Neural progenitor cell (in vitro differentiated cells): ENCODE measurements around the gene PITX3. TPM values are rescaled to one million over a fixed set of nuclear protein-coding genes. Genes with fewer than 3 reads are reported as not detected.

ENCODE experiments used
- DNase-seq: peaks from one replicate; pipeline ENCODE4 v3.0.0-alpha.2; 2016; ENCODE audit warnings: low spot score
- H2AFZ ChIP-seq: fragments of 200-600 bp; sonication (generic); replicated peaks from 2 replicates; pipeline ENCODE4 v1.6.1; 2016; ENCODE audit warnings: antibody characterized with exemption
- H3F3A ChIP-seq: fragments of 200-600 bp; sonication (generic); 2 replicates; pipeline ENCODE4 v1.6.1; 2016; ENCODE audit warnings: antibody characterized with exemption, low read depth
- H3K27ac ChIP-seq: fragments of 200-600 bp; sonication (generic); 2 replicates; pipeline ENCODE4 v1.5.1; 2016; ENCODE audit warnings: mild to moderate bottlenecking
- H3K27me3 ChIP-seq: fragments of 200-600 bp; sonication (generic); 2 replicates; pipeline ENCODE4 v1.6.1; 2016; ENCODE audit warnings: mild to moderate bottlenecking, moderate library complexity
- H3K36me3 ChIP-seq: fragments of 200-600 bp; sonication (generic); 2 replicates; pipeline ENCODE4 v1.5.1; 2016
- H3K4me1 ChIP-seq: fragments of 200-600 bp; sonication (generic); 2 replicates; pipeline ENCODE4 v1.6.1; 2016; ENCODE audit warnings: mixed run types
- H3K4me2 ChIP-seq: fragments of 200-600 bp; sonication (generic); 2 replicates; pipeline ENCODE4 v1.6.1; 2016
- H3K4me3 ChIP-seq: fragments of 200-600 bp; sonication (generic); 2 replicates; pipeline ENCODE4 v1.5.1; 2016
- H3K79me2 ChIP-seq: fragments of 200-600 bp; sonication (generic); 2 replicates; pipeline ENCODE4 v1.6.1; 2016; ENCODE audit warnings: low read depth
- H3K9ac ChIP-seq: fragments of 200-600 bp; sonication (generic); 2 replicates; pipeline ENCODE4 v1.6.1; 2016
- H3K9me3 ChIP-seq: fragments of 200-600 bp; sonication (generic); 2 replicates; pipeline ENCODE4 v1.5.1; 2016; ENCODE audit warnings: low read depth
- H4K20me1 ChIP-seq: fragments of 200-600 bp; sonication (generic); 2 replicates; pipeline ENCODE4 v1.6.1; 2016; ENCODE audit warnings: low read depth
- H3K27ac Mint-ChIP-seq: 3 replicates; pipeline ENCODE4 v1.8.0; 2021; ENCODE audit warnings: mixed read lengths
- H3K27me3 Mint-ChIP-seq: 2 replicates; pipeline ENCODE4 v1.8.0; 2022; ENCODE audit warnings: low read depth, mild to moderate bottlenecking, inconsistent platforms, moderate library complexity, mixed read lengths; ENCODE audit not compliant: insufficient read depth
- H3K36me3 Mint-ChIP-seq: 3 replicates; pipeline ENCODE4 v1.8.0; 2021; ENCODE audit warnings: mixed read lengths
- H3K4me1 Mint-ChIP-seq: 3 replicates; pipeline ENCODE4 v1.8.0; 2021; ENCODE audit warnings: mixed read lengths
- H3K4me3 Mint-ChIP-seq: 3 replicates; pipeline ENCODE4 v1.8.0; 2021; ENCODE audit warnings: mild to moderate bottlenecking, moderate library complexity, mixed read lengths
- H3K9me3 Mint-ChIP-seq: 3 replicates; pipeline ENCODE4 v1.8.0; 2020; ENCODE audit warnings: mixed read lengths
- EZH2 ChIP-seq: fragments of 200-600 bp; sonication (generic); IDR thresholded peaks from 2 replicates; pipeline ENCODE4 v1.6.1; 2017; ENCODE audit warnings: antibody characterized with exemption, mild to moderate bottlenecking, moderate library complexity
- EZH2phosphoT487 ChIP-seq: fragments of 200-600 bp; sonication (generic); IDR thresholded peaks from 2 replicates; pipeline ENCODE4 v1.6.1; 2017; ENCODE audit warnings: antibody characterized with exemption
- total RNA-seq: library from RNA; depleted of rRNA; stranded (reverse); fragments of >200 nt; gene quantifications from 2 replicates; pipeline ENCODE4 v1.2.3, GENCODE V29; 2015; ENCODE audit warnings: low replicate concordance
- TF ChIP-seq, protein P1 (sequence below): fragments of 200-600 bp; sonication (generic); IDR thresholded peaks from 2 replicates; pipeline ENCODE4 v1.5.1; 2017; ENCODE audit warnings: antibody characterized with exemption, mild to moderate bottlenecking

The PITX3 gene
- total RNA-seq, 1 donor from 2014 or later, result not detected

DNA sequence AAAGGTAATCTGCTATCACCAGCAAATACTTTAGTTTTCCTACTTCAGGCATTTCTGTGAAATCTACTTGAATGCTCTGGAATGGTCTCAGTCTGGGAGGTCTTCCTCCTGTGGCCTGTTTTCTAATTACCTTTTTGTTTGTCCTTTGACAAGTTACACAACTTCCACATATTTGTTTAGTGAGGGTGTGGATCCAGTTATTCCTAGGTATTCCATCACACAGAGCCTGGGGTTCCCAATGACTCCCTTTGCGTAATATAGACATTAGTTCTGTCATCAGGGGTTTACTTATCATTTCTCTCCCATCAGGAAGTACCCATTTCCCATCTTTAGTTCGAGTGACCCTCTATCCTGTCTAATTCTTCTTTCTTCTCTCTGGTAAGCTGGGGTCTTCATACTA is 43.3 kb downstream of the PITX3 start:
- DNase-seq, result no peak
- no peak overlapping the region for H3K9ac ChIP-seq
- no peak overlapping the region for H3K4me3 Mint-ChIP-seq

DNA sequence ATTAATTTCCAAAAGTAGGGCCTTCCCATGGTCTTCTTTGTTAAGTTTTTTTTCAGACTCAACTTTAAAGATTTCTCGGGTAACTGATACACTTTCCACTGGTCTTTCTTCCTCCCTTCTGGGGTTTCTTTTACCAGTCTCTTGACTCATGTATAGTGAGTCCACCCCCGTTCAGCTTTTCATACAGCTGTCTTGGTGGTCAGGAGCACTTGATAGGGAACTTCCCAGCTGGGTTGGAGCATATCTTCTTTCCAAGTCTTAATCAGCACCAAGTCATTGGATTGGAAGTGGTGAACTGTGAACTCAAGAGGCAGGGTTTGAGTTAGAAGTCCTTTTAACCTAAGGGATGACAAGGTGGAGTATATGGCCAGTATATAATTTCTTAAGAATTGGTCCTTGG is 44.4 kb downstream of the PITX3 start:
- peaks cover 18% of the 10 kb centered on the region for H3K27me3 Mint-ChIP-seq

More for the DNA sequence above, 43.3 kb downstream of the PITX3 start:
- peaks cover 9% of the 10 kb centered on the region for H3K9me3 Mint-ChIP-seq
- H3K36me3 Mint-ChIP-seq, result no peaks in the 10 kb centered on the region
- Histone ChIP-seq H3K79me2 (no peaks in the 10 kb centered on the region), H2AFZ (no peak overlapping the region), H3K27me3 (no peaks in the 10 kb centered on the region), H3K36me3 (no peaks in the 10 kb centered on the region), H3K4me1 (no peaks in the 10 kb centered on the region), H3K4me3 (no peak overlapping the region), H4K20me1 (no peaks in the 10 kb centered on the region), H3F3A (no peaks in the 10 kb centered on the region), H3K9me3 (no peaks in the 10 kb centered on the region), H3K4me2 (no peak overlapping the region), H3K27ac (no peak overlapping the region)
- TF ChIP-seq, protein P1, sequence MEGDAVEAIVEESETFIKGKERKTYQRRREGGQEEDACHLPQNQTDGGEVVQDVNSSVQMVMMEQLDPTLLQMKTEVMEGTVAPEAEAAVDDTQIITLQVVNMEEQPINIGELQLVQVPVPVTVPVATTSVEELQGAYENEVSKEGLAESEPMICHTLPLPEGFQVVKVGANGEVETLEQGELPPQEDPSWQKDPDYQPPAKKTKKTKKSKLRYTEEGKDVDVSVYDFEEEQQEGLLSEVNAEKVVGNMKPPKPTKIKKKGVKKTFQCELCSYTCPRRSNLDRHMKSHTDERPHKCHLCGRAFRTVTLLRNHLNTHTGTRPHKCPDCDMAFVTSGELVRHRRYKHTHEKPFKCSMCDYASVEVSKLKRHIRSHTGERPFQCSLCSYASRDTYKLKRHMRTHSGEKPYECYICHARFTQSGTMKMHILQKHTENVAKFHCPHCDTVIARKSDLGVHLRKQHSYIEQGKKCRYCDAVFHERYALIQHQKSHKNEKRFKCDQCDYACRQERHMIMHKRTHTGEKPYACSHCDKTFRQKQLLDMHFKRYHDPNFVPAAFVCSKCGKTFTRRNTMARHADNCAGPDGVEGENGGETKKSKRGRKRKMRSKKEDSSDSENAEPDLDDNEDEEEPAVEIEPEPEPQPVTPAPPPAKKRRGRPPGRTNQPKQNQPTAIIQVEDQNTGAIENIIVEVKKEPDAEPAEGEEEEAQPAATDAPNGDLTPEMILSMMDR, result no peak
- TF ChIP-seq EZH2phosphoT487 (no peak), EZH2 (no peak)
- no peak overlapping the region for H3K27ac Mint-ChIP-seq
- H3K4me1 Mint-ChIP-seq, result no peaks in the 10 kb centered on the region
- peaks cover 9% of the 10 kb centered on the region for H3K27me3 Mint-ChIP-seq

DNA sequence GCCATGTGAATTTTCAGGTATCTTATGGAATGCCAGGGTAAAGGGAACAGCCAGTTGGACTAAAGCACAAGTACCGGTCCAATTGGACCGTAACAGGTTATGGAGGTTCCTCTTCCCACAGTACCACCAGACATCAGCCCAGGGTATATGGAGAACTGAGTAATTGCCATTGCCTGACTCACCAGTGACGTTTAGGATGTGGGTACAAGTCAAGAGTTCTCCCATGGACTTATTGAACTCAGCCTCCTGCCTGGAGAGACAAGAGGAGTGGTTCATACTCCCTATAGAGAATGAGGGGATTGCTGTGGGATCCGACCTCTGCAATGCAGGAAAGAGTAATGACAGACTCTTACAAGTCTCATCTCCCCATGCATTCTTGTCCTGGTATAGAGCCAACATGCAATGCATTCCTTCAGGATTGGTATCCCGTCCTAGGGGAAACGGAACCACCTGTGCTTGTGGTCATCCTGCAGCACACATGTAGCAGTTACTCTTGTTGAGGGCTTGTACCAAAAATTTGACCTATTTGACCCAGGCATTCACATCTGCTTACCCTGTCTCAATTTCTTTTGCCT is 45.9 kb downstream of the PITX3 start:
- Mint-ChIP-seq H3K27me3 (peaks cover 16% of the 10 kb centered on the region), H3K4me1 (no peaks in the 10 kb centered on the region), H3K9me3 (peaks cover 17% of the 10 kb centered on the region), H3K36me3 (no peaks in the 10 kb centered on the region), H3K27ac (no peak overlapping the region), H3K4me3 (no peak overlapping the region)
- Histone ChIP-seq H3K36me3 (no peaks in the 10 kb centered on the region), H3K4me1 (no peaks in the 10 kb centered on the region), H4K20me1 (no peaks in the 10 kb centered on the region), H3K27me3 (no peaks in the 10 kb centered on the region), H3K9me3 (peaks cover 3% of the 10 kb centered on the region), H3K4me3 (no peak overlapping the region), H3K27ac (no peak overlapping the region), H3F3A (no peaks in the 10 kb centered on the region), H3K79me2 (no peaks in the 10 kb centered on the region), H3K4me2 (no peak overlapping the region), H3K9ac (no peak overlapping the region), H2AFZ (no peak overlapping the region)
- no peak for DNase-seq
- TF ChIP-seq EZH2phosphoT487 (no peak), EZH2 (no peak)
- TF ChIP-seq, protein P1, result no peak

More for the DNA sequence above, 44.4 kb downstream of the PITX3 start:
- TF ChIP-seq EZH2phosphoT487 (no peak), EZH2 (no peak)
- TF ChIP-seq, protein P1, result no peak
- H3K4me1 ChIP-seq, result no peaks in the 10 kb centered on the region
- no peak for DNase-seq
- no peaks in the 10 kb centered on the region for H3F3A ChIP-seq
- Mint-ChIP-seq H3K4me3 (no peak overlapping the region), H3K4me1 (no peaks in the 10 kb centered on the region), H3K9me3 (peaks cover 9% of the 10 kb centered on the region), H3K36me3 (no peaks in the 10 kb centered on the region), H3K27ac (no peak overlapping the region)
- H3K27ac ChIP-seq, result no peak overlapping the region
- H3K36me3 ChIP-seq, result no peaks in the 10 kb centered on the region
- H2AFZ ChIP-seq, result no peak overlapping the region
- no peaks in the 10 kb centered on the region for H3K79me2 ChIP-seq
- no peak overlapping the region for H3K9ac ChIP-seq
- H3K9me3 ChIP-seq, result no peaks in the 10 kb centered on the region
- H3K27me3 ChIP-seq, result no peaks in the 10 kb centered on the region
- H4K20me1 ChIP-seq, result no peaks in the 10 kb centered on the region
- H3K4me2 ChIP-seq, result no peak overlapping the region
- H3K4me3 ChIP-seq, result no peak overlapping the region
